Stimulated activated CD4-positive, alpha-beta T cell treated with anti-CD3 and anti-CD28 coated beads, Interleukin-2, amount 100 ng/mL, for 24 hours (primary cell): ENCODE results near the gene FOXC1.

Source experiments
- DNase-seq, 2 donors: peaks; one replicate each; pipeline ENCODE4 v3.0.0-alpha.2; 2020

The FOXC1 gene

GRCh38 chr6:1612974-1613306, 3.2 kb downstream of the FOXC1 start:
- DNase-seq, result no peak

GRCh38 chr6:1613346-1613687, 3.6 kb downstream of the FOXC1 start:
- no peak for DNase-seq

- no peak for DNase-seq
Observed at GRCh38 chr6:1613688-1614447, 4.2 kb downstream of the FOXC1 start.

- no peak for DNase-seq
Observed at GRCh38 chr6:1614448-1615150, 4.9 kb downstream of the FOXC1 start.

GRCh38 chr6:1615151-1615852, 5.6 kb downstream of the FOXC1 start:
- DNase-seq, result no peak

GRCh38 chr6:1615853-1616420, 6.2 kb downstream of the FOXC1 start:
- DNase-seq, result no peak

- no peak for DNase-seq
Observed at GRCh38 chr6:1616701-1617463, 7.2 kb downstream of the FOXC1 start.

- DNase-seq, result no peak
Observed at GRCh38 chr6:1617466-1618310, 8.0 kb downstream of the FOXC1 start.

- no peak for DNase-seq
Observed at GRCh38 chr6:1618311-1619097, 8.8 kb downstream of the FOXC1 start.

- no peak for DNase-seq
Observed at GRCh38 chr6:1619098-1619672, 9.5 kb downstream of the FOXC1 start.

GRCh38 chr6:1619673-1620503, 10.2 kb downstream of the FOXC1 start:
- DNase-seq, result no peak

GRCh38 chr6:1620504-1621069, 10.9 kb downstream of the FOXC1 start:
- no peak for DNase-seq

- DNase-seq, result no peak
Observed at GRCh38 chr6:1621070-1621701, 11.5 kb downstream of the FOXC1 start.

- DNase-seq, result no peak
Observed at GRCh38 chr6:1622220-1622850, 12.6 kb downstream of the FOXC1 start.

GRCh38 chr6:1622851-1623768, 13.4 kb downstream of the FOXC1 start:
- DNase-seq, result no peak

GRCh38 chr6:1623769-1624057, 14.0 kb downstream of the FOXC1 start:
- DNase-seq, result no peak

GRCh38 chr6:1624058-1624850, 14.5 kb downstream of the FOXC1 start:
- no peak for DNase-seq
